K562 (cell line): Measurements from ENCODE around the gene DAB2.

Experiments
- CTCF ChIP-seq, 3 experiments: IDR thresholded peaks in 2 of 3; conservative IDR thresholded peaks in 1 of 3; 2 replicates each; pipeline ENCODE4 v1.5.1; 2011 to 2012; ENCODE audit warnings: low read length in 3 of 3, mild to moderate bottlenecking in 3 of 3, control low read depth in 2 of 3, improper control_type of control experiment in 1 of 3, inconsistent platforms in 1 of 3, low read depth in 1 of 3, mixed read lengths in 1 of 3, moderate library complexity in 1 of 3; ENCODE audit not compliant: insufficient read depth in 2 of 3
- POLR2AphosphoS5 ChIP-seq: IDR thresholded peaks from 2 replicates; pipeline ENCODE4 v1.6.1; 2011; ENCODE audit warnings: mild to moderate bottlenecking, low read depth, low read length, moderate library complexity; ENCODE audit not compliant: control insufficient read depth, insufficient read depth
- PRDM10 ChIP-seq: fragments of 450-650 bp; IDR thresholded peaks from 2 replicates; pipeline ENCODE4 v1.6.1; 2018; ENCODE audit not compliant: partially characterized antibody

- no peak for TF ChIP-seq CTCF (IDR thresholded peaks at IDR 0.05 in 2 of 3, conservative IDR thresholded peaks at IDR 0.05 in 1 of 3; ENCODE audit: insufficient read depth in 2 of 3, low read depth in 1 of 3, low read length in 3 of 3)
- TF ChIP-seq PRDM10: no peak
- TF ChIP-seq POLR2AphosphoS5: no peak
These were observed 2.4 kb upstream of the DAB2 start for GRCh38 chr5:39427229-39427628.
